ENCODE results near the gene THUMPD3. TPM values are rescaled to one million over a fixed set of nuclear protein-coding genes. Genes with fewer than 3 reads are reported as not detected.
A peak's percentile ranks its signal among the peaks of the same experiment; 100 is the strongest.

Gene THUMPD3
- total and polyA plus RNA-seq, 9 of the 15 experiments (the other 6 are each of a cell fraction or from before 2014, with no cell fraction given) = 58.3 to 132 (median 113) TPM

DNA sequence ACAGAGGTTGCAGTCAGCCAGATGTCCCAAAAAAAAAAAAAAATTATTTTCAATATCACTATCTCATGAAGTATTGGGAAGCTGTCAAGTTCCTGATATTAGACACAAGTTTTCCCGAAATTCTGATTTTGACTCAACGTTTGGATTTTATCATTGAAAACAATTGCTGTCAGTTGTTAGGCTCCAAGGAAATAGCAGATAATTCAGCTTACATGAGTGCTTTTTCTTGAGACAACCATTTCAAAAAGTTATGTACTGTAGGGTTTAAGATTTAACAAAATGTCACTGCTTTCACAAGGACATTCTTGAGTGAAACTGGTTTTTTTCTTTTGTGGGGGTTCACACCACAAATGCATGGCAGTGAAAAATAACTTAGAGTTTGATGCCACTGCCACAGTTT is 25.3 kb downstream of the THUMPD3 start:
- no peak for ATAC-seq
- Histone ChIP-seq H3K4me1 (replicated peaks in 1 of 2; ENCODE audit: control insufficient read depth in 2 of 2, insufficient read depth in 2 of 2, low read length in 2 of 2) (peaks cover 0 to 2% of the 10 kb centered on the region in 2 experiments; a peak in 1 of 5 replicates), H4K20me1 (replicated peaks; ENCODE audit: control insufficient read depth, insufficient read depth, low read length) (peaks cover 4% of the 10 kb centered on the region; the same call in 1 of the 2 replicates), H3K27me3 (ENCODE audit: control insufficient read depth in 2 of 2, insufficient read depth in 2 of 2, low read length in 2 of 2) (no peaks in the 10 kb centered on the region), H3K4me3 (no peak overlapping the region), H3K36me3 (ENCODE audit: control insufficient read depth, insufficient read depth, low read length) (peaks cover 97% of the 10 kb centered on the region), H3K79me2 (ENCODE audit: control insufficient read depth, insufficient read depth, low read length) (peaks cover 51% of the 10 kb centered on the region), H3K9ac (ENCODE audit: insufficient read depth in 1 of 2, low read depth in 2 of 2, low read length in 2 of 2) (no peak overlapping the region), H2AFZ (ENCODE audit: low read depth, low read length) (no peak overlapping the region), H3K9me1 (ENCODE audit: control insufficient read depth, insufficient read depth, low read length) (no peaks in the 10 kb centered on the region), H3K27ac (ENCODE audit: extremely low read depth, low read depth, low read length) (no peak overlapping the region), H3K9me3 (replicated peaks; ENCODE audit: control insufficient read depth, insufficient read depth, low read depth, low read length) (no peaks in the 10 kb centered on the region), H3K4me2 (ENCODE audit: insufficient read depth, low read length) (no peak overlapping the region)
- TF ChIP-seq RBM22 (IDR thresholded peaks at IDR 0.05; ENCODE audit: low read depth, low read length, poor library complexity, severe bottlenecking) = peak; percentile 23
- no peak for TF ChIP-seq RBM39 (optimal IDR thresholded peaks at IDR 0.05; ENCODE audit: low read depth, low read length)
- 0 out of 2 replicates have a peak, but pooled peaks have one; percentile 18 for TF ChIP-seq PML (IDR thresholded peaks at IDR 0.05; ENCODE audit: low read length)
- TF ChIP-seq SUPT5H (IDR thresholded peaks at IDR 0.05) = 0 out of 2 replicates have a peak, but pooled peaks have one; percentile 13
- TF ChIP-seq POLR2G (IDR thresholded peaks at IDR 0.05; ENCODE audit: low read depth, low read length) = peak; percentile 5; the same call in 1 of the 2 replicates
- 0 out of 2 replicates have a peak, but pooled peaks have one; percentile 60 for TF ChIP-seq ZNF551 (CRISPR knock-in tag; IDR thresholded peaks at IDR 0.05)
- peak; percentile 46 for TF ChIP-seq POLR2A (conservative IDR thresholded peaks at IDR 0.05)
- no peak for TF ChIP-seq SP2 (IDR thresholded peaks at IDR 0.05; ENCODE audit: extremely low read depth, low read depth, low read length, poor library complexity, severe bottlenecking)
- no peak for TF ChIP-seq WHSC1 (IDR thresholded peaks at IDR 0.05; ENCODE audit: low read length)
- TF ChIP-seq, protein P1, sequence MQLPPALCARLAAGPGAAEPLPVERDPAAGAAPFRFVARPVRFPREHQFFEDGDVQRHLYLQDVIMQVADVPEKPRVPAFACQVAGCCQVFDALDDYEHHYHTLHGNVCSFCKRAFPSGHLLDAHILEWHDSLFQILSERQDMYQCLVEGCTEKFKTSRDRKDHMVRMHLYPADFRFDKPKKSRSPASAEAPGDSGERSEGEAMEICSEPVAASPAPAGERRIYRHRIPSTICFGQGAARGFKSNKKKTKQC (CRISPR knock-in tag; IDR thresholded peaks at IDR 0.05) = no peak
- TF ChIP-seq ZNF76 (CRISPR knock-in tag; IDR thresholded peaks at IDR 0.05; ENCODE audit: borderline replicate concordance) = no peak
- in situ Hi-C loops (cut with MboI) = no loop called here
- no peak for DNase-seq (ENCODE audit: extremely low read depth in 1 of 4, low spot score in 3 of 4)
- intact Hi-C loops (cut with micrococcal nuclease) = loop anchor here (5.0 kb wide), 1 partner anchor 34 kb away; no protein-coding TSS in a partner anchor
- ChIA-PET CTCF (ENCODE audit: low intra/inter-chr PET ratio) (no interaction called here), POLR2A (interaction anchor here (0.7 to 2.0 kb wide), 9 partner anchors 9 to 564 kb away, joined by 3 to 12 read pairs (median 3); partner anchors contain the start of genes SETD5 and THUMPD3)
- 76% methylated on average over 2 of the region's 2 CpGs for WGBS (ENCODE audit: insufficient coverage, low coverage, missing lambda C conversion rate)
- FAIRE-seq = no peak
- no TSS peak for BruUV-seq (replicated peaks)
